ENCODE data around the gene LHPP.
"Not testable (repeated sequence)": the region's sequence is repeated elsewhere in the genome, so short reads cannot be mapped to it uniquely, and the experiment has no call there.

Gene LHPP

GRCh38 chr10:124430077-124430476 lies 31.5 kb upstream of the LHPP start:
- no peak for TF ChIP-seq CTCF (IDR thresholded peaks at IDR 0.05; ENCODE audit: low read depth, low read length)
- DNase-seq (ENCODE audit: extremely low read depth, low read depth), result no peak

GRCh38 chr10:124433461-124433860 lies 28.2 kb upstream of the LHPP start:
- no peak for DNase-seq (ENCODE audit: extremely low read depth, low read depth)
- no peak for TF ChIP-seq CTCF (IDR thresholded peaks at IDR 0.05; ENCODE audit: low read depth, low read length)

GRCh38 chr10:124435683-124436082 lies 25.9 kb upstream of the LHPP start:
- not testable (repeated sequence) for DNase-seq (ENCODE audit: extremely low read depth, low read depth)

GRCh38 chr10:124436191-124436638 lies 25.4 kb upstream of the LHPP start:
- no peak for TF ChIP-seq CTCF (IDR thresholded peaks at IDR 0.05; ENCODE audit: low read depth, low read length)
- DNase-seq (ENCODE audit: extremely low read depth, low read depth), result no peak

- DNase-seq (ENCODE audit: extremely low read depth, low read depth), result not testable (repeated sequence)
These were observed 19.9 kb upstream of the LHPP start for GRCh38 chr10:124441694-124442093.

GRCh38 chr10:124446830-124447750 lies 14.5 kb upstream of the LHPP start:
- no peak for DNase-seq (ENCODE audit: extremely low read depth, low read depth)
- TF ChIP-seq CTCF (IDR thresholded peaks at IDR 0.05; ENCODE audit: low read depth, low read length), result no peak

GRCh38 chr10:124447751-124448466 lies 13.7 kb upstream of the LHPP start:
- no peak for TF ChIP-seq CTCF (IDR thresholded peaks at IDR 0.05; ENCODE audit: low read depth, low read length)

GRCh38 chr10:124448696-124449169 lies 12.9 kb upstream of the LHPP start:
- no peak for DNase-seq (ENCODE audit: extremely low read depth, low read depth)
- no peak for TF ChIP-seq CTCF (IDR thresholded peaks at IDR 0.05; ENCODE audit: low read depth, low read length)

More at GRCh38 chr10:124447751-124448466, 13.7 kb upstream of the LHPP start:
- no peak for DNase-seq (ENCODE audit: extremely low read depth, low read depth)
